Gastrocnemius medialis (tissue), 4 donors: Measurements from ENCODE around the gene ZNF480. TPM values are rescaled to one million over a fixed set of nuclear protein-coding genes. Genes with fewer than 3 reads are reported as not detected.

ENCODE experiments used
- ATAC-seq, 2 donors: fragments of 150-250 bp; one replicate each; pipeline ENCODE4 v1.9.1; 2016
- DNase-seq, 2 donors: peaks; one replicate each; pipeline ENCODE4 v3.0.0-alpha.2; 2019
- H3K27ac ChIP-seq, 4 donors: fragments of 200-600 bp; sonication (generic); 1 replicate in 1 of 4; 2 replicates in 3 of 4; pipeline ENCODE4 v1.5.1; 2016 to 2018; ENCODE audit warnings: mild to moderate bottlenecking in 2 of 4, moderate library complexity in 1 of 4
- H3K27me3 ChIP-seq, 3 donors: fragments of 200-600 bp; sonication (generic) in 2 of 3; 1 replicate in 1 of 3; 2 replicates in 2 of 3; pipeline versions ENCODE4 v1.5.1 to v1.6.0; 2016 to 2019; ENCODE audit warnings: mild to moderate bottlenecking in 1 of 3, moderate library complexity in 1 of 3
- H3K36me3 ChIP-seq, 2 donors: fragments of 200-600 bp; sonication (generic) in 1 of 2; one replicate each; pipeline ENCODE4 v1.5.1; 2017 to 2018
- H3K4me1 ChIP-seq, 2 donors: fragments of 200-600 bp; sonication (generic) in 1 of 2; one replicate each; pipeline ENCODE4 v1.5.1; 2016 to 2017; ENCODE audit warnings: mild to moderate bottlenecking in 2 of 2
- H3K4me3 ChIP-seq, 4 donors: fragments of 200-600 bp; sonication (generic) in 3 of 4; 1 replicate in 1 of 4; 2 replicates in 3 of 4; pipeline ENCODE4 v1.5.1; 2016 to 2019; ENCODE audit warnings: mild to moderate bottlenecking in 2 of 4
- H3K9me3 ChIP-seq, 3 donors: fragments of 200-600 bp; sonication (generic) in 2 of 3; 1 replicate in 1 of 3; 2 replicates in 2 of 3; pipeline ENCODE4 v1.5.1; 2016 to 2019
- CTCF ChIP-seq, 5 experiments: fragments of 450-650 bp in 3 of 5; fragments of 200-600 bp in 2 of 5; sonication (generic) in 2 of 5; IDR thresholded peaks in 4 of 5; conservative IDR thresholded peaks in 1 of 5; 1 replicate in 4 of 5; 2 replicates in 1 of 5; pipeline ENCODE4 v1.5.1; 2016 to 2019; ENCODE audit warnings: antibody characterized with exemption in 5 of 5, mild to moderate bottlenecking in 3 of 5, moderate library complexity in 3 of 5
- POLR2A ChIP-seq, 2 donors: fragments of 450-650 bp; IDR thresholded peaks; one replicate each; pipeline ENCODE4 v1.6.1; 2017; ENCODE audit warnings: antibody characterized with exemption in 2 of 2, mild to moderate bottlenecking in 2 of 2, moderate library complexity in 2 of 2
- in situ Hi-C, 4 donors: fragments of 200-750 bp; cut with MboI; loops; one replicate each; pipeline versions ENCODE4 v1.15.0 to v1.8.0; 2017; ENCODE audit warnings: low sequenced_read_pairs in 4 of 4
- intact Hi-C: fragments of 100-400 bp; cut with DNase I; formaldehyde crosslinking; loops from one replicate; pipeline ENCODE4 v1.15.1; 2023; ENCODE audit warnings: low total_unique reads
- total RNA-seq, 4 donors: library from RNA; depleted of rRNA; stranded (reverse); fragments of >200 nt; gene quantifications; one replicate each; pipeline versions ENCODE4 v1.1.0 to v1.2.3, GENCODE V29; 2016

Gene ZNF480
- total RNA-seq, 4 donors from 2014 or later, result 3.8 to 7.4 (median 6.0) TPM

GRCh38 chr19:52343548-52343947 is 46.6 kb downstream of the ZNF480 start:
- ATAC-seq (no peak), DNase-seq (no peak)
- in situ Hi-C loops (no loop called here), intact Hi-C loops (no loop called here)
- Histone ChIP-seq H3K9me3 (no peaks in the 10 kb centered on the region), H3K27me3 (no peaks in the 10 kb centered on the region), H3K36me3 (peaks cover 0 to 12% of the 10 kb centered on the region in 2 donors), H3K4me1 (no peaks in the 10 kb centered on the region), H3K27ac (no peak overlapping the region), H3K4me3 (no peak overlapping the region)
- TF ChIP-seq CTCF (IDR thresholded peaks at IDR 0.05 in 4 of 5, conservative IDR thresholded peaks at IDR 0.05 in 1 of 5) (peak in 2 of 5 experiments; percentile 30 to 41), POLR2A (IDR thresholded peaks at IDR 0.05) (no peak)

- in situ Hi-C loops, result no loop called here
- ATAC-seq (no peak), DNase-seq (no peak)
- peaks cover 0 to 23% of the 10 kb centered on the region in 2 donors for H3K36me3 ChIP-seq
- H3K4me1 ChIP-seq, result no peaks in the 10 kb centered on the region
- intact Hi-C loops, result no loop called here
- no peaks in the 10 kb centered on the region for H3K9me3 ChIP-seq
- TF ChIP-seq POLR2A (IDR thresholded peaks at IDR 0.05) (no peak), CTCF (IDR thresholded peaks at IDR 0.05 in 4 of 5, conservative IDR thresholded peaks at IDR 0.05 in 1 of 5) (no peak)
- H3K4me3 ChIP-seq, result no peak overlapping the region
- H3K27me3 ChIP-seq, result no peaks in the 10 kb centered on the region
- H3K27ac ChIP-seq, result no peak overlapping the region
Measured at GRCh38 chr19:52345162-52345561, 48.2 kb downstream of the ZNF480 start.

GRCh38 chr19:52351512-52351911 is 54.5 kb downstream of the ZNF480 start:
- ATAC-seq, result no peak
- in situ Hi-C loops, result no loop called here
- no peak overlapping the region for H3K27ac ChIP-seq
- intact Hi-C loops, result no loop called here
- no peaks in the 10 kb centered on the region for H3K4me1 ChIP-seq
- H3K9me3 ChIP-seq, result no peaks in the 10 kb centered on the region
- no peak for DNase-seq
- no peak overlapping the region for H3K4me3 ChIP-seq
- no peaks in the 10 kb centered on the region for H3K27me3 ChIP-seq
- TF ChIP-seq CTCF (IDR thresholded peaks at IDR 0.05 in 4 of 5, conservative IDR thresholded peaks at IDR 0.05 in 1 of 5) (no peak), POLR2A (IDR thresholded peaks at IDR 0.05) (no peak)
- H3K36me3 ChIP-seq, result peaks cover 0 to 59% of the 10 kb centered on the region in 2 donors

GRCh38 chr19:52366414-52366824 is 69.5 kb downstream of the ZNF480 start:
- in situ Hi-C loops (no loop called here), intact Hi-C loops (no loop called here)
- Histone ChIP-seq H3K27me3 (no peaks in the 10 kb centered on the region), H3K4me1 (peaks cover 0 to 6% of the 10 kb centered on the region in 2 donors), H3K27ac (no peak overlapping the region), H3K9me3 (peaks cover 0 to 18% (median 13%) of the 10 kb centered on the region in 3 donors), H3K4me3 (peak overlapping the region in 1 of 4 donors; percentile 13), H3K36me3 (peaks cover 7 to 34% of the 10 kb centered on the region in 2 donors)
- TF ChIP-seq CTCF (IDR thresholded peaks at IDR 0.05 in 4 of 5, conservative IDR thresholded peaks at IDR 0.05 in 1 of 5) (no peak), POLR2A (IDR thresholded peaks at IDR 0.05) (no peak)
- DNase-seq (no peak), ATAC-seq (no peak)
